Transverse colon (tissue), 3 donors: ENCODE results near the gene RPS6KA5.

Source experiments
- EP300 ChIP-seq: sonication (generic); formaldehyde crosslinking; IDR thresholded peaks from one replicate; pipeline ENCODE4 v1.6.1; 2017; ENCODE audit warnings: antibody characterized with exemption, low read depth
- POLR2A ChIP-seq: fragments of 450-650 bp; IDR thresholded peaks from one replicate; pipeline ENCODE4 v1.6.1; 2016; ENCODE audit warnings: antibody characterized with exemption, mild to moderate bottlenecking, moderate library complexity
- TF ChIP-seq, protein P1 (sequence below), 5 experiments: fragments of 200-600 bp in 3 of 5; fragments of 450-650 bp in 2 of 5; sonication (generic) in 3 of 5; IDR thresholded peaks; 1 replicate in 2 of 5; 2 replicates in 3 of 5; pipeline ENCODE4 v1.5.1; 2016 to 2017; ENCODE audit warnings: antibody characterized with exemption in 5 of 5, inconsistent platforms in 3 of 5, mild to moderate bottlenecking in 2 of 5, moderate library complexity in 1 of 5

DNA sequence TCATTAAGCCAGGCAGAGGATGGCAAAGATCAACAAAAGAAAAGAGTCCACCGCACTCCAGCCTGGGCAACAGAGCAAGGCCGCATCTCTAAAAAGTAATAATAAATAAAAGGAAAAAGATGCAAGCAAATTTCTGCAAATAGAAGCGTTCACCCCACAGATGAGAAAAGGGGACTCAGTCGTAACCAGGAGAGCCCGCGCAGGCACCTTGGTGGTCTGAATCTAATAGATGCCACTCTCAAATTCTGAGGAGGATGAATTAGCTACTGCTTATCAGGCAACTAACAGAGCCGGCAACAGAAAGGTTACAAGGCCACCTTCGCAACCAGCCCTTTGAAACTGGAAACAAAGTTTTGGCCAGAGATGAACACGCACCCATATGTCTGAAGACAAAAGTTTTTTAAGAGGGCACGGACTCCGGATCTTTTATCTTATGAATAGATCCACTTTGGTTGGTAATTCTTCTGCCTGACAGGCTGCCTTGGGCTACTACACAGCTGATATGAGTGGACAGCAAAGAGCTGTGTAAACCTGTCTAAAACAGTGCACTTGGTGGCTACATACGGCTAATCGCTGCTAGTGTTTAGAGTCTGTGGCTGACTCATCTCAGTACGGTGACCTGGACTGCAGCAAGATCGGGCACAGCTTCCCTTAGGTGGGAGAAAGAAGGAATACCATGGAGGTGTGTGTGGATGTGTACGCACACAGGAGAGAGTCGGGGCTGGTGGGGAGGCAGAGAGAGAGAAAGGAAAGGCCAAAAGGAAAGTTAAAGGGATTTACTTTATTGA, 211.3 kb downstream of the RPS6KA5 start:
- TF ChIP-seq, protein P1, sequence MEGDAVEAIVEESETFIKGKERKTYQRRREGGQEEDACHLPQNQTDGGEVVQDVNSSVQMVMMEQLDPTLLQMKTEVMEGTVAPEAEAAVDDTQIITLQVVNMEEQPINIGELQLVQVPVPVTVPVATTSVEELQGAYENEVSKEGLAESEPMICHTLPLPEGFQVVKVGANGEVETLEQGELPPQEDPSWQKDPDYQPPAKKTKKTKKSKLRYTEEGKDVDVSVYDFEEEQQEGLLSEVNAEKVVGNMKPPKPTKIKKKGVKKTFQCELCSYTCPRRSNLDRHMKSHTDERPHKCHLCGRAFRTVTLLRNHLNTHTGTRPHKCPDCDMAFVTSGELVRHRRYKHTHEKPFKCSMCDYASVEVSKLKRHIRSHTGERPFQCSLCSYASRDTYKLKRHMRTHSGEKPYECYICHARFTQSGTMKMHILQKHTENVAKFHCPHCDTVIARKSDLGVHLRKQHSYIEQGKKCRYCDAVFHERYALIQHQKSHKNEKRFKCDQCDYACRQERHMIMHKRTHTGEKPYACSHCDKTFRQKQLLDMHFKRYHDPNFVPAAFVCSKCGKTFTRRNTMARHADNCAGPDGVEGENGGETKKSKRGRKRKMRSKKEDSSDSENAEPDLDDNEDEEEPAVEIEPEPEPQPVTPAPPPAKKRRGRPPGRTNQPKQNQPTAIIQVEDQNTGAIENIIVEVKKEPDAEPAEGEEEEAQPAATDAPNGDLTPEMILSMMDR (IDR thresholded peaks at IDR 0.05): no peak
- TF ChIP-seq EP300: no peak
- no peak for TF ChIP-seq POLR2A
